Progenitor cell of endocrine pancreas (in vitro differentiated cells): ENCODE data around the gene LIPT2. TPM values are rescaled to one million over a fixed set of nuclear protein-coding genes. Genes with fewer than 3 reads are reported as not detected.

Experiments used
- DNase-seq: peaks from one replicate; pipeline ENCODE4 v3.0.0; 2021; ENCODE audit warnings: low spot score; ENCODE audit not compliant: unreplicated experiment
- H3K27ac Mint-ChIP-seq: 2 replicates; pipeline ENCODE4 v1.8.0; 2021; ENCODE audit warnings: mild to moderate bottlenecking, moderate library complexity, mixed read lengths
- H3K27me3 Mint-ChIP-seq: 2 replicates; pipeline ENCODE4 v1.8.0; 2021; ENCODE audit warnings: mixed read lengths
- H3K36me3 Mint-ChIP-seq: 2 replicates; pipeline ENCODE4 v1.8.0; 2022; ENCODE audit warnings: mixed read lengths; ENCODE audit not compliant: insufficient read depth
- H3K4me1 Mint-ChIP-seq: 2 replicates; pipeline ENCODE4 v1.8.0; 2021; ENCODE audit warnings: low read depth, mixed read lengths
- H3K4me3 Mint-ChIP-seq: 2 replicates; pipeline ENCODE4 v1.8.0; 2021; ENCODE audit warnings: low read depth, mild to moderate bottlenecking, moderate library complexity, mixed read lengths
- H3K9me3 Mint-ChIP-seq: 2 replicates; pipeline ENCODE4 v1.8.0; 2021; ENCODE audit warnings: low read depth, mixed read lengths
- CTCF ChIP-seq: fragments of 200-600 bp; sonication (generic); IDR thresholded peaks from one replicate; pipeline ENCODE4 v1.5.0; 2021; ENCODE audit warnings: antibody characterized with exemption, mild to moderate bottlenecking; ENCODE audit not compliant: unreplicated experiment
- total RNA-seq: library from RNA; stranded (reverse); gene quantifications from 2 replicates; pipeline ENCODE4 v1.2.1, GENCODE V29; 2021

LIPT2 gene
- total RNA-seq, 1 donor from 2014 or later = 9.1 TPM

DNA sequence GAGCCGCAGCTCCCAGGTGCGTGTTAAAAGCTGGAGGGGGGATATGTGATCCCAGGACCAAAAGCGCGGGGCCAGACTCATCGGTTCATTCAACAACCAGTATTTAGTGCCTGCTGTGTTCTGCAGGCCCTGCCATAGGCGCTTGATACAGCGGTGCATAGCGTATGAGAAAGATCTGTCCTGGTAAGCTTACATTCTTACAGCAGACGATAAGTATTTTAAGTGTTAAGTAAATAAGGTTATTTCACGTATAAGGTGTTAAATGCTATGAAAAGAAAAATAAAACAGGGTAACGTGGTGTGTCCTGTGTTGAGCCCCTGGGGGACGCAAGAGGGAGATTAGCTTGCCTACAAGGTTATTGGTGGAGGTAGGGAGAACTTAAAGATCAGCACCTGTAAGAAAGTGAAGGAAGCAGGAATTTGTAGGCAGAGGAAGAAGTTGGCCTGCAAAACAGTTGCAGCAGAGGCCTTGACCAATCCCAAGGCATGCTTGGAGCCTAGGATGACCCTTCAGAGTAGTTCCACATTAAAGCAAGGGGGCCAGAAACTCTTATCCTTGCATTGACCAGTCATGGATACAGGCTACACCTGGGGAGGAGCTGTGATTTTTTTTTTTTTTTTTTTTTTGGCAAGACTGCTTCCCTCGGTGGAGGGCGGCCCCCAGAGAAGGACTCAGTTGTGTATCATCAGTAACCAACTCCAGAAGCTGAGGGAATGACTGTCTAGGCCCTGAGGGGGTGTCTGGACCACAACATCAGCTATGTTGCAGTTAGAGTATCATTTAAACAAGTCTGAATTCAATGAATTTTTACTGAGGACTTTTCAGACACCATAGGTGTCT, 487 bp upstream of the LIPT2 start:
- H3K4me3 Mint-ChIP-seq = peak overlapping the region; percentile 86
- no peaks in the 10 kb centered on the region for H3K27me3 Mint-ChIP-seq
- TF ChIP-seq CTCF = peak; percentile 5
- peaks cover 18% of the 10 kb centered on the region for H3K36me3 Mint-ChIP-seq
- DNase-seq = no peak
- peak overlapping the region; percentile 95 for H3K27ac Mint-ChIP-seq
- peaks cover 12% of the 10 kb centered on the region for H3K4me1 Mint-ChIP-seq
- peaks cover 10% of the 10 kb centered on the region for H3K9me3 Mint-ChIP-seq

- H3K4me3 Mint-ChIP-seq = peak overlapping the region; percentile 86
- H3K27ac Mint-ChIP-seq = peak overlapping the region; percentile 90
- no peaks in the 10 kb centered on the region for H3K27me3 Mint-ChIP-seq
- peaks cover 4% of the 10 kb centered on the region for H3K9me3 Mint-ChIP-seq
- TF ChIP-seq CTCF = no peak
- DNase-seq = no peak
- peaks cover 12% of the 10 kb centered on the region for H3K36me3 Mint-ChIP-seq
- peaks cover 12% of the 10 kb centered on the region for H3K4me1 Mint-ChIP-seq
Observed at GRCh38 chr11:74492084-74492483, 1.4 kb downstream of the LIPT2 start.

GRCh38 chr11:74490941-74491340, 2.6 kb downstream of the LIPT2 start:
- H3K9me3 Mint-ChIP-seq = no peaks in the 10 kb centered on the region
- H3K27me3 Mint-ChIP-seq = no peaks in the 10 kb centered on the region
- peaks cover 12% of the 10 kb centered on the region for H3K4me1 Mint-ChIP-seq
- peak overlapping the region; percentile 12 for H3K4me3 Mint-ChIP-seq
- no peak overlapping the region for H3K27ac Mint-ChIP-seq
- no peak for DNase-seq
- peaks cover 6% of the 10 kb centered on the region for H3K36me3 Mint-ChIP-seq
- no peak for TF ChIP-seq CTCF

DNA sequence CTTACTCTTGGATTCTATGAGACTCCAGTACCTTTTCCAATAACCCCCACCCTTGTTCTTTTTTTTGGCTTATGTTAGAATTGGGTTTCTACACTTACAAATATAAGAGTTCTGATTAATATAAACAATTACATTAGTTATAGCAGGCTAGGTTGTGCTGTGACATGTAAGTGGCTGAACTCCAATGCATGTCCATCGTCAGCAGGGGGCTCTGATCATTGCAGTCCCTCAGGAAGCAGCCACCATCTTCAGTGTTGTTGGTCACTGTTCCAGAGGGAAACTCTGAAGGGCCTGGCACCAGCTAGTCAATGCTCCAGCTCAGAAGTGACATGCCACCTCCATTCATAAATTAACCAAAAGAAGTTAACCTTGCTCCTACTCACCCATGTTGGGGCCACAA, 5.6 kb downstream of the LIPT2 start:
- H3K9me3 Mint-ChIP-seq = no peaks in the 10 kb centered on the region
- H3K4me3 Mint-ChIP-seq = no peak overlapping the region
- peaks cover 5% of the 10 kb centered on the region for H3K4me1 Mint-ChIP-seq
- no peaks in the 10 kb centered on the region for H3K27me3 Mint-ChIP-seq
- H3K36me3 Mint-ChIP-seq = peaks cover 2% of the 10 kb centered on the region
- no peak overlapping the region for H3K27ac Mint-ChIP-seq
- TF ChIP-seq CTCF = peak; percentile 44
- no peak for DNase-seq

- Mint-ChIP-seq H3K36me3 (no peaks in the 10 kb centered on the region), H3K4me3 (no peak overlapping the region), H3K4me1 (no peaks in the 10 kb centered on the region), H3K9me3 (no peaks in the 10 kb centered on the region), H3K27ac (no peak overlapping the region), H3K27me3 (no peaks in the 10 kb centered on the region)
- TF ChIP-seq CTCF = no peak
- DNase-seq = no peak
Observed at GRCh38 chr11:74485868-74486267, 7.7 kb downstream of the LIPT2 start.
